ENCODE measurements around the gene IDUA.
"Not testable (repeated sequence)": the region's sequence is repeated elsewhere in the genome, so short reads cannot be mapped to it uniquely, and the experiment has no call there.

IDUA gene

GRCh38 chr4:986879-987623 is at the start of gene IDUA:
TSS of gene IDUA (plus strand) at chr4:987044. CDS start at chr4:987085, 41 bp downstream.
- DNase-seq: no peak

- DNase-seq: not testable (repeated sequence)
Observed at GRCh38 chr4:939508-939907, 47.3 kb upstream of the IDUA start.

GRCh38 chr4:945274-946102 is 41.4 kb upstream of the IDUA start:
- DNase-seq: no peak

DNA sequence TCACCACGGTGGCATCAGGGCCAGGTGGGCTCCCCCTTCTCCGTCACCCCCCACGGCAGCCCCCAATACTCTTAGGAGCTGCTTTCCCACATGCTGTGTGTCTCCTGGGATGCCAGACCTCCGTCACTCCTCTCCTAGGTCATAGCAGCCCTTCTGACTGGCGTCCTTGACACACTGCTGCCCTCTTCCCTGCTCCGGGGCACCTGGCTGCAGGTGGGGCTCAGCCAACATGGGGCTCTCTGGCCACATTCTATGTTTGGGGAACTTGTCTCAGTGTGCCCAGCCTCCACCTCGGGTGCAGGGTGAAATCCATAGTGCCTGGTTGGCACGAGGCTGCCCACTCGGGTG is 40.8 kb upstream of the IDUA start:
- no peak for DNase-seq

DNA sequence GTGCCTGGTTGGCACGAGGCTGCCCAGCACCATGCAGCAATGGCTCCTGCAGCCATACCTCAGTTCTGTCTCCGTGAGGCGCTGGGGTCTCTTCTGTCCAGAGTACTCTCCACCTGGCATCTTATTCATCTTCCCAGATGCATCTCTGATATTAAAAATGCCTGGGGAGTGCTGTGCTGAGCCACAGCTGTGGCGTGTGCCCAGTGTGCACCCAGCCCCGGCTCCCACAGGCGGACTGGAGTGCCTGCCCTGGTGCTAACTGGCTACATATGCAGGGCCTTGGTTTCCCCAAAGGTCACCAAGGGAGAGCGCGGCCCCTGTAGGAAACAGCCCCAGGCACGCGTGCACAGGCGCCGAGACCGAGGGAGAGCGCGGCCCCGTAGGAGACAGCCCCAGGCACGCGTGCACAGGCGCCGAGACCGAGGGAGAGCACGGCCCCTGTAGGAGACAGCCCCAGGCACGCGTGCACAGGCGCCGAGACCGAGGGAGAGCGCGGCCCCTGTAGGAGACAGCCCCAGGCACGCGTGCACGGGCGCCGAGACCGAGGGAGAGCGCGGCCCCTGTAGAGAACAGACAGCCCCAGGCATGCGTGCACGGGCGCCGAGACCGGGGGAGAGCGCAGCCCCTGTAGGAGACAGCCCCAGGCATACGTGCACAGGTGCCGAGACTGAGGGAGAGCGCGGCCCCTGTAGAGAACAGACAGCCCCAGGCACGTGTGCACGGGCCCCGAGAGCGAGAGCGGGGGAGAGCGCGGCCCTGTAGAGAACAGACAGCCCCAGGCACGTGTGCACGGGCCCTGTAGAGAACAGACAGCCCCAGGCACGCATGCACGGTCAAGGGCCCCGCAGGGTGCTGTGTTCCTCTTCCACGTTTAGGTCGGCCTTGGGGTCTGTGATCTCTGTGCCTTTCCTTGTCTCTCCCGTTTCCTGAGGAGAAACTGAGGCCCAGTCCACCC is 40.0 kb upstream of the IDUA start:
- no peak for DNase-seq

GRCh38 chr4:947491-947971 is 39.3 kb upstream of the IDUA start:
- no peak for DNase-seq

GRCh38 chr4:948101-948935 is 38.5 kb upstream of the IDUA start:
- no peak for DNase-seq

DNA sequence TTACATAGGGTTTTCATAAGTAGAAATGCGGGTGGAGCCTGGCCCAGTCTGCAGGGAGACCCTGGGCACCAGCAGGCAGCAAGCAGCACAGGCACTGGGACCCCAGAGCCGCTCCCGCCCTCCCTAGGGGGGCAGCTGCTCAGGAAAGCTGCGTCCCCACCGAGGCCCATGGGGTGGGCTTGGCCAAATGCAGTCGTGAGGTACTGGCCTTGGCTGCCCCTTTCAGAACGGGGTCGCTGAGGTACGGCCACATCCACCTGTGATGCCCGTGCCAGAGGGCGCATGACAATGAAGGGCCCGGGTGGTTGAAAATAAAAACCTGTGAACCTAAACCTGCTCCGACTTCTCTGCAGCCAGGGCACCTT is 37.9 kb upstream of the IDUA start:
- no peak for DNase-seq

GRCh38 chr4:949656-950055 is 37.2 kb upstream of the IDUA start:
- no peak for DNase-seq

DNA sequence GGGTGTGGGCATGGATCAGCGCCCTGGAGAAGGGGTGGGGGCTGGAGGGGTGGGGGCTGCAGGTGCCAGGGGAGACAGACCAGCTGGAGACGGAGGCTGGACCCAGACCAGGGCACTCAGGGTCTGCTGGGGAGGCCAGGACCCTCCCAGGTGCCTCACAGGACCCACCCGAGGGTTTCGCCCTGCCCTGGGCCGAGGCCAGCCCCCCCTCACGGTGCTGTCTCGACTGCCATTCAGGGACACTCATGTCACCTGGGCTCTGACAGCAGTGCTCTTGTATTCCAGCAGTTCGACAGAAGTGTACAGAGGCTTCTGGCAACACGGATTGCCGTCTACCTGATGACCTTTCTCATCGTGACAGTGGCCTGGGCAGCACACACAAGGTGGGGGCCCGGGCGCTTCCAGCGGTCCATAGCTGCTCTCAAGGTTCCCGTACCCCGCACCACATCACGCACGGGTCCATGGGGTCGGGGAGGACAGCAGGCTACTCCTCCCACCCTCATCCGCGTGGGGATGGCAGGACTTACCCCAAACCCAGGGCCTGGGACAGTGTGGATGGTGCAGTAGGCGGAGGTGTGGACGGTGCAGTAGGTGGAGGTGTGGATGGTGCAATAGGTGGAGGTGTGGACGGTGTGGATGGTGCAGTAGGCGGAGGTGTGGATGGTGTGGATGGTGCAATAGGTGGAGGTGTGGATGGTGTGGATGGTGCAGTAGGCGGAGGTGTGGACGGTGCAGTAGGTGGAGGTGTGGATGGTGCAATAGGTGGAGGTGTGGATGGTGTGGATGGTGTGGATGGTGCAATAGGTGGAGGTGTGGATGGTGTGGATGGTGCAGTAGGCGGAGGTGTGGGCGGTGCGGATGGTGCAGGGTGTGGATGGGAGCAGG is 36.5 kb upstream of the IDUA start:
- DNase-seq: no peak

GRCh38 chr4:951186-951585 is 35.7 kb upstream of the IDUA start:
- no peak for DNase-seq

DNA sequence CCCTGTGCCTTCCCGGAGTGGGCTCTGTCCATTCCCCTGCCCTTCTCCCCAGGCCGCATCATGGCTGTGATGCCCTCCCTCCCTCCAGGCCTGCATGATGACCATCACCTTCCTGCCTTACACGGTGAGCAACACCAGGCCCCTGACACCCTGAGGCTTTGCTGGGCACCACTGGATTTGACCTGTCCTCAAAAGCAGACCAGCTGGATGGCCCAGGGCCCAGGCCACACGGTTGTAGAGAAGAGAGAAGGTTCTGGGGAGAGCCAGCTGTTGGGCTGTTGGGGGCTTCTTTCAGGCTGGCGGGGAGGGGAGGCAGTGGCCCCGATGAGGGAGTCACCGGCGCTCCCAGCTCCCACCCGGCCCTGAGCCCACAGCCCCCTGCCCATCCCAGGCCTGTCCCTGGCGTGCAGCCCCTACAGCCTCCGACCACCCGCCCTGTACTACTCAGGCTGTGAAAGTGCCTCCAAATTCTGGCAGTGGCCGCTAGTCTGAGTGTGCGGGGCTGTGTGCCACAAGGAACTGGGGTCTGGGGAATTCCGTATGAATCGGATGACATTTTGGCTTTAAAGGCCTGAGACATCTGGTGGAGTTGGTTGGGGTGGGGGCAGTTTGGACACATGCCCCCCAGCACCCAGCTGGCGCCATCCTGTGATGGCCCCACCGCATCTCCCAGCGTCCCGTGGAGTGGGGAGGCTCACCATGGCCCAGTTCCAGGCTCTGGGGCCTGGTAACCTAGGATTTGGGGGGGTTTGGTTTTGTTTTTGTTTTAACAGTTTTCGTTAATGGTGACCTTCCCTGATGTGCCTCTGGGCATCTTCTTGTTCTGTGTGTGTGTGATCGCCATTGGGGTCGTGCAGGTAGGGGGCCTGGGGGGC is 35.0 kb upstream of the IDUA start:
- DNase-seq: no peak

- DNase-seq: no peak
Observed at GRCh38 chr4:952881-953573, 33.8 kb upstream of the IDUA start.

- DNase-seq: no peak
Observed at GRCh38 chr4:953574-953915, 33.3 kb upstream of the IDUA start.

- no peak for DNase-seq
Observed at GRCh38 chr4:954211-955020, 32.4 kb upstream of the IDUA start.

DNA sequence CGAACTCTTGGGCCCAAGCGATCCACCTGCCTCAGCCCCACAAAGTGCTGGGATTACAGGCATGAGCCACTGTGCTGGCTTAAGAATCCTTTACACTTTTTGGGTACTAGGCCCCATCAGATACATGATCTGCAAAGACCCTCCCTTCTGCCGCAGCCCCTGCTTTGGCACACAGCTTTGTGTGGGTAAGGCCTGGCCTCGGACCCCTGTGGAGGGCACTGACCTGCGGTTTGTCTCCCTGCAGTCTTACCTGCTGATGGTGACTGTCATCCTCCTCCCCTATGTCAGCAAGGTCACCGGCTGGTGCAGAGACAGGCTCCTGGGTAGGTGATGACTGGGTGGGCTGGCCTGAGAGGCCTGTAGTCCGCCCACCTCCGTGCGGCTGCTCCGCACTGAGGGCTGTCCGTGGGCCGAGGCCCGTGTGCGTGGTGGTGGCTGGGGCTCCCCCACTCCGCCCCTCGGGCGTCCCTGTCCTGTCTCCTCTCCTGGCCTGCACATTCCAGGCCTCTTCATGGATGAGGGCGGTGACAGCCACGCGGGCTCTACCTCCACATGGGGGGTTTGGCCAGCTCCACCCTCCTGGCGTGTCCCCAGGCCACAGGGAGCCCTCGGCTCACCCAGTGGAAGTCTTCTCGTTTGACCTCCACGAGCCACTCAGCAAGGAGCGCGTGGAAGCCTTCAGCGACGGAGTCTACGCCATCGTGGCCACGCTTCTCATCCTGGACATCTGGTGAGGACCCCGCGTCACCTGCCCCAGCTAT is 31.5 kb upstream of the IDUA start:
- no peak for DNase-seq

GRCh38 chr4:955931-956381 is 30.9 kb upstream of the IDUA start:
- DNase-seq: no peak
